HG02642 (cell line): ENCODE measurements around the gene HOXB1.
"Not testable (repeated sequence)": the region's sequence is repeated elsewhere in the genome, so short reads cannot be mapped to it uniquely, and the experiment has no call there.

Source experiments
- ATAC-seq: cut with Tn5 transposase; IDR thresholded peaks from one replicate; pipeline ENCODE4 v1.9.1; 2021; ENCODE audit warnings: mild to moderate bottlenecking; ENCODE audit not compliant: unreplicated experiment, poor library complexity

The HOXB1 gene

GRCh38 chr17:48544349-48545021 is 13.7 kb upstream of the HOXB1 start:
- ATAC-seq: no peak

- peak; percentile 30 for ATAC-seq
Observed at GRCh38 chr17:48543854-48544348, 13.1 kb upstream of the HOXB1 start.

GRCh38 chr17:48543107-48543853 is 12.5 kb upstream of the HOXB1 start:
- ATAC-seq: peak; percentile 53

GRCh38 chr17:48542698-48543106 is 11.9 kb upstream of the HOXB1 start:
- ATAC-seq: no peak

- no peak for ATAC-seq
Observed at GRCh38 chr17:48542114-48542656, 11.4 kb upstream of the HOXB1 start.

- no peak for ATAC-seq
Observed at GRCh38 chr17:48541577-48542113, 10.8 kb upstream of the HOXB1 start.

GRCh38 chr17:48541036-48541576 is 10.3 kb upstream of the HOXB1 start:
- ATAC-seq: no peak

- ATAC-seq: no peak
Observed at GRCh38 chr17:48540213-48540612, 9.4 kb upstream of the HOXB1 start.

GRCh38 chr17:48539177-48539576 is 8.4 kb upstream of the HOXB1 start:
- ATAC-seq: no peak

GRCh38 chr17:48537316-48537715 is 6.5 kb upstream of the HOXB1 start:
- ATAC-seq: no peak

- ATAC-seq: not testable (repeated sequence)
Observed at GRCh38 chr17:48535793-48536559, 5.2 kb upstream of the HOXB1 start.

GRCh38 chr17:48532261-48532660 is 1.4 kb upstream of the HOXB1 start:
- ATAC-seq: no peak

GRCh38 chr17:48530208-48530886 is 464 bp downstream of the HOXB1 start:
- no peak for ATAC-seq

GRCh38 chr17:48529683-48530009 is 1.2 kb downstream of the HOXB1 start:
- ATAC-seq: no peak

GRCh38 chr17:48528936-48529682 is 1.7 kb downstream of the HOXB1 start:
- ATAC-seq: no peak

GRCh38 chr17:48528153-48528935 is 2.5 kb downstream of the HOXB1 start:
- no peak for ATAC-seq

GRCh38 chr17:48527547-48527932 is 3.3 kb downstream of the HOXB1 start:
- ATAC-seq: no peak
